H1 (cell line): ENCODE data around the gene ARHGEF7.

Source experiments
- CHD1 ChIP-seq: IDR thresholded peaks from 2 replicates; pipeline ENCODE4 v1.6.1; 2012; ENCODE audit warnings: low read depth, low read length, improper control_type of control experiment
- JUN ChIP-seq: IDR thresholded peaks from 2 replicates; pipeline ENCODE4 v1.6.1; 2011; ENCODE audit warnings: low read depth, mild to moderate bottlenecking, improper control_type of control experiment, low read length
- JUND ChIP-seq: IDR thresholded peaks from 2 replicates; pipeline ENCODE4 v1.6.1; 2011; ENCODE audit warnings: mild to moderate bottlenecking, improper control_type of control experiment, low read length
- YY1 ChIP-seq: IDR thresholded peaks from 2 replicates; pipeline ENCODE4 v1.6.1; 2011; ENCODE audit warnings: low read depth, mild to moderate bottlenecking, low read length
- TF ChIP-seq, protein P1 (sequence below): IDR thresholded peaks from 2 replicates; pipeline ENCODE4 v1.6.1; 2011; ENCODE audit warnings: low read length, improper control_type of control experiment

DNA sequence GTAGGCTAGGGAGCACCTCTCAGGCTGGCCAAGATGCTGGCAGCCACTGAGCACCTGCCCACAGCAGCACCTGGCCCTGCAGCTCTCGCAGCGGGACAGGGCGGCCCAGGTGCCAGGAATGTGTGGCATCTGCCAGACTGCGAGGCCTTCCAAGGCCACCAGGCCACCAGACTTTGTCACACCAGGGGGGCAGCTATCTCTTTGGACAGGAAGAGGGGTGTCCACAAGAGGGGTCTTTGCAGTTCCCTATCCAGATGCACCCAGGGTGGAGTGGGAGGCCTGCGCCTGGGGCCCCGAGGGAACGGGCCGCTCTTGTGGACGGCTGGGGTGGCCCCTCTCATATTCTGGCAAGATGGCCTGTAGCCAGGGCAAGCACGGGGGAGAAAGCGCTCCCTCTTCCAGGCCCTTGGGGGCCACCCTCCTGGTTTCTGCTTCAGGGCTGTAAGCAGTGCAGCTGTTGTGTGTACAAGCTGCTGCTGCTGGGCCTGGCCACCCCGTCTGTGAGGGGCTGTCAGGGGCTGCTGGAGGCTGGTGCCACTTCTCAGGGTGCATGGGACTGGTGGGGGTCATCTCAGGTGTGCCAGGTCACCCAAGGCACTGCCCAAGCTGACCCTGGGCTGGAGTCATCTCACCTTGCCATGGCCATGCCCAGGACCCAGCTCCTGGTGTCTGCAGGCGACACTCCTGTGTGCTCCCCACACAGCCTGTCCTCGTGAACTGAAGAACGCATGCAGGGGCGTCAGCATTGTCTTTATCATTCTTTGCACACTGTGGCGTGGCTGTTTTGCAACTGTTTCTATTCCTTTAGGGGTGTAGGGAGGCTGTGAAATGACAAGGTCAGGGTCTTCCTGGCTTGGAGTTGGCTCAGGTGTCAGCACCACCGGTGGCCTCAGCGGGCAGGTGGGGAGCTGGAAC lies 207.1 kb downstream of the ARHGEF7 start:
- TF ChIP-seq YY1 (no peak), CHD1 (no peak), JUN (no peak), JUND (no peak)
- TF ChIP-seq, protein P1, sequence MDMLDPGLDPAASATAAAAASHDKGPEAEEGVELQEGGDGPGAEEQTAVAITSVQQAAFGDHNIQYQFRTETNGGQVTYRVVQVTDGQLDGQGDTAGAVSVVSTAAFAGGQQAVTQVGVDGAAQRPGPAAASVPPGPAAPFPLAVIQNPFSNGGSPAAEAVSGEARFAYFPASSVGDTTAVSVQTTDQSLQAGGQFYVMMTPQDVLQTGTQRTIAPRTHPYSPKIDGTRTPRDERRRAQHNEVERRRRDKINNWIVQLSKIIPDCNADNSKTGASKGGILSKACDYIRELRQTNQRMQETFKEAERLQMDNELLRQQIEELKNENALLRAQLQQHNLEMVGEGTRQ, result no peak
